Parathyroid adenoma (tissue), 2 donors: ENCODE results near the gene FIS1.

Experiments used
- H2AFZ ChIP-seq: fragments of 300-600 bp; sonication (generic); one replicate; pipeline ENCODE4 v1.7.0; 2017; ENCODE audit warnings: antibody characterized with exemption, mild to moderate bottlenecking
- H3K27ac ChIP-seq: fragments of 300-600 bp; sonication (generic); one replicate; pipeline ENCODE4 v1.7.0; 2017
- H3K27me3 ChIP-seq: fragments of 300-600 bp; sonication (generic); one replicate; pipeline ENCODE4 v1.7.0; 2017; ENCODE audit warnings: low read length; ENCODE audit not compliant: control insufficient read depth, insufficient read depth
- H3K36me3 ChIP-seq: fragments of 300-600 bp; sonication (generic); one replicate; pipeline ENCODE4 v1.7.0; 2017; ENCODE audit warnings: low read length; ENCODE audit not compliant: control insufficient read depth, insufficient read depth
- H3K4me1 ChIP-seq: fragments of 300-600 bp; sonication (generic); one replicate; pipeline ENCODE4 v1.7.0; 2017; ENCODE audit warnings: control low read depth
- H3K4me2 ChIP-seq: fragments of 300-600 bp; sonication (generic); one replicate; pipeline ENCODE4 v1.7.0; 2017; ENCODE audit warnings: low read length
- H3K4me3 ChIP-seq: fragments of 300-600 bp; sonication (generic); one replicate; pipeline ENCODE4 v1.7.0; 2017; ENCODE audit warnings: low read depth, low read length
- H3K79me2 ChIP-seq: fragments of 300-600 bp; sonication (generic); one replicate; pipeline ENCODE4 v1.7.0; 2017; ENCODE audit warnings: control low read depth
- H3K9ac ChIP-seq: fragments of 300-600 bp; sonication (generic); one replicate; pipeline ENCODE4 v1.7.0; 2017; ENCODE audit warnings: mild to moderate bottlenecking
- H3K9me3 ChIP-seq: fragments of 300-600 bp; sonication (generic); one replicate; pipeline ENCODE4 v1.7.0; 2017; ENCODE audit warnings: low read length; ENCODE audit not compliant: control insufficient read depth
- CTCF ChIP-seq: fragments of 300-600 bp; sonication (generic); IDR thresholded peaks from one replicate; pipeline ENCODE4 v1.7.0; 2017; ENCODE audit warnings: antibody characterized with exemption, mild to moderate bottlenecking
- donor health status: primary hyperparathyroidism.

Gene FIS1

GRCh38 chr7:101222275-101222830, 22.5 kb downstream of the FIS1 start:
- H3K79me2 ChIP-seq = peaks cover 38% of the 10 kb centered on the region
- H3K9me3 ChIP-seq = no peaks in the 10 kb centered on the region
- no peak for TF ChIP-seq CTCF
- no peaks in the 10 kb centered on the region for H3K36me3 ChIP-seq
- H3K27ac ChIP-seq = no peak overlapping the region
- no peak overlapping the region for H3K4me3 ChIP-seq
- no peaks in the 10 kb centered on the region for H3K27me3 ChIP-seq
- peaks cover 8% of the 10 kb centered on the region for H3K4me1 ChIP-seq
- no peak overlapping the region for H2AFZ ChIP-seq
- H3K4me2 ChIP-seq = no peak overlapping the region
- no peak overlapping the region for H3K9ac ChIP-seq

GRCh38 chr7:101220295-101220694, 24.6 kb downstream of the FIS1 start:
- no peaks in the 10 kb centered on the region for H3K9me3 ChIP-seq
- H2AFZ ChIP-seq = no peak overlapping the region
- H3K4me3 ChIP-seq = no peak overlapping the region
- no peak overlapping the region for H3K9ac ChIP-seq
- no peak overlapping the region for H3K4me2 ChIP-seq
- H3K36me3 ChIP-seq = no peaks in the 10 kb centered on the region
- no peaks in the 10 kb centered on the region for H3K27me3 ChIP-seq
- no peak overlapping the region for H3K27ac ChIP-seq
- no peak for TF ChIP-seq CTCF
- H3K4me1 ChIP-seq = no peaks in the 10 kb centered on the region
- H3K79me2 ChIP-seq = peaks cover 38% of the 10 kb centered on the region

GRCh38 chr7:101218236-101219125, 26.4 kb downstream of the FIS1 start:
- TF ChIP-seq CTCF = no peak
- H3K79me2 ChIP-seq = peaks cover 38% of the 10 kb centered on the region
- peak overlapping the region; percentile 6 for H3K9ac ChIP-seq
- H3K27ac ChIP-seq = peak overlapping the region; percentile 94
- H3K4me3 ChIP-seq = peak overlapping the region; percentile 95
- no peaks in the 10 kb centered on the region for H3K27me3 ChIP-seq
- no peaks in the 10 kb centered on the region for H3K9me3 ChIP-seq
- H3K4me1 ChIP-seq = no peaks in the 10 kb centered on the region
- H2AFZ ChIP-seq = peak overlapping the region; percentile 91
- peak overlapping the region; percentile 99 for H3K4me2 ChIP-seq
- H3K36me3 ChIP-seq = no peaks in the 10 kb centered on the region

GRCh38 chr7:101217388-101218235, 27.3 kb downstream of the FIS1 start, which contains the start of the genes PLOD3 and ZNHIT1:
Gene PLOD3, minus strand, starts transcription at chr7:101217581. Its CDS starts 307 bp downstream, at chr7:101217274.
Gene ZNHIT1, plus strand, starts transcription at chr7:101218165. Its CDS starts 31 bp downstream, at chr7:101218196.
- no peaks in the 10 kb centered on the region for H3K27me3 ChIP-seq
- H3K4me2 ChIP-seq = peak within 1 kb of the TSS; percentile 99
- H3K36me3 ChIP-seq = no peaks in the 10 kb centered on the region
- H3K9ac ChIP-seq = peak within 1 kb of the TSS; percentile 6
- peak; percentile 5 for TF ChIP-seq CTCF
- no peaks in the 10 kb centered on the region for H3K9me3 ChIP-seq
- H3K27ac ChIP-seq = peak within 1 kb of the TSS; percentile 94
- peak within 1 kb of the TSS; percentile 95 for H3K4me3 ChIP-seq
- H2AFZ ChIP-seq = peak within 1 kb of the TSS; percentile 91
- peaks cover 33% of the 10 kb centered on the region for H3K79me2 ChIP-seq
- H3K4me1 ChIP-seq = no peaks in the 10 kb centered on the region
